ENCODE data around the gene SIAH2.

Gene SIAH2

DNA sequence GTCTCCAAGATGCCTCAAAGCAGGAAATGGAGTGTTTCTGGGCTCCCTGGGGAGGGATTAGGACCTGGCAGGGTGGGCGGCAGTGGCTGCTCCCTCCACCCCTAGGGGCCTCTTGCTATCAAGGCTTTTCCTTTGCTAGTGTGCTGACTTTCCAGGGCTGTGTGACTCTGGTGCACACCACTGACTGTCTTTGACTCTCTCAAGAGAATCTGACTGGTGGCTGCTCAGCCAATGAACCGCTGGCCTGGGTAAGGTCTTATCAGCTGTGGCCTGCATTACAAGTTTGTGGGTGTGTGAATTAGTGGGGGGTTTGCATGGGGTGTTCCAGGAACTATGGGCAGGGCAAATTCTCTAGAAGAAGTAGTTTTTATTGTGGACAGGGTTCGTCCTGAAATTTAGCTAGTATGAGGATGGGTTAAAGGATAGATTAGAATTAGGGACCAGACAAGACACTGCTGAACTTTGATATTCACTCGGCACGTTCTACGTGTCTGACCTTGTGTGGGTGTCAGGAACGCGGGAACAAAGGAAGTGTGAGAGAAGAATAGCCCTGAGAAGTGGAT is 29.5 kb downstream of the SIAH2 start:
- DNase-seq, result peak; percentile 30

DNA sequence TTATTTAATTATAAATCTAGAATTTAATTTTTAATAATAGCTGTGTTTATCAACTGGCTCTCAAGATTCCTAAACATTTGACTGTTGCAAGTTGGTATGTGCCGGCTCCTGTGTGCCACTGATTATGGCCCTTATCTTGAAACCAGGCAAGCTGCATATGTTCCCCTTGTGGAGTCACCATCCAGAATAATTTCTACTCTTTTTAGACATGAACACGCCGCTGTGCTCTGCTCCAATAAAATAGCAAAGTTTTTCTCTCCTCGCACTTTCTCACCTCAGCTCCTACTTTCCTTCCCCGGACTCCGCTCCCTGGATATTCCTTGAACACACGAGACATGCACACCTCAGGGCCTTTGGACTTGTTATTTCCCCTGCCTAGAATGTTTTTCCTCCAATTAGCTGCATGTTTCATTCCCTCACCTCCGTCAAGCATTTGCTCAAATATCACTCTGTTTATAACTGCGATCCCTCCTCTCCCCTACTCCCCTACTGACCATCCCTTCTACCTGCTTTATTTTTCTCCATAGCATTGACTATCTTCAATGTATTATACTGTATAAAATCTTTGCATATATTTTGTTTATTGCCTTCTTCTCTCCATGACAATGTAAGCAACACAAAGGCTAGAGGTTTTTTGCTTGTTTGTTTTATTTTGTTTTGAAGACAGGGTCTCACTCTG is 33.1 kb downstream of the SIAH2 start:
- DNase-seq, result no peak

DNA sequence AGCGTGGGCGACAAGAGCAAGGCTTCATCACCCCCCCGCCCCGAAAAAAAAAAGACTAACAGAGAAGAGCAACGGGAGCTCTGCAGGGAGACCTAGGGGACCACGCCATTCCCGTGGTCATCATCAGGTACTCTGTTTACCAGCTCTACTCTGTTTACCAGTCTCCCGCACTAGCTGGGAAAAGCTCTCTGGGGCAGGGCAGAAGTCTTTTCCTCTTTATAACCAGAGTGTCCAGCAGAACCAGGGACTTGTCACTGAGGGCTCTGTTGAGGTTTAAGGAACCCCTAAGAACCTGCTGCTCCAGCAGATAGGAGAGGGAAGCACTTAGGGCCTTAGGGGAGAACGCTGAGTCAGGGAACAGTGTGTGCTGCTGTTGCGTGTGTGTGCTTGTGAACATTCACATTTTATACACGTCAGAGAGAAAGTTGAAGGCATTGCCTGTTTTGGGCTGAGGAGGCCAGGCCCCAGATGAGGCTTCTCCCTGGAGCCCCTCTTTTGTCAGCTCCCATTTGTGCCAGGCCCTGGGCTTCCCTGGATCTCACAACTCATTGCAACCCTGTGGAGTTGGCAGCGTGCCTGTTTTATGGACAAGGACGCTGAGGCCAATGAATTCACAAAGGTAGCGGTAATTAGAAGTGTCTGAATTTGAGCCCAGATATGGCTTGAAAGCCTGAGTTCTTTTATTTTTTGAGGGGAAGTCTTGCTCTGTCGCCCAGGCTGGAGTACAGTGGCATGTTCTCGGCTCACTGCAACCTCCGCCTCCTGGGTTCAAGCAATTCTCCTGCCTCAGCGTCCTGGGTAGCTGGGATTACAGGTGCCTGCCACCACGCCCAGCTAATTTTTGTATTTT is 35.1 kb downstream of the SIAH2 start:
- no peak for DNase-seq

DNA sequence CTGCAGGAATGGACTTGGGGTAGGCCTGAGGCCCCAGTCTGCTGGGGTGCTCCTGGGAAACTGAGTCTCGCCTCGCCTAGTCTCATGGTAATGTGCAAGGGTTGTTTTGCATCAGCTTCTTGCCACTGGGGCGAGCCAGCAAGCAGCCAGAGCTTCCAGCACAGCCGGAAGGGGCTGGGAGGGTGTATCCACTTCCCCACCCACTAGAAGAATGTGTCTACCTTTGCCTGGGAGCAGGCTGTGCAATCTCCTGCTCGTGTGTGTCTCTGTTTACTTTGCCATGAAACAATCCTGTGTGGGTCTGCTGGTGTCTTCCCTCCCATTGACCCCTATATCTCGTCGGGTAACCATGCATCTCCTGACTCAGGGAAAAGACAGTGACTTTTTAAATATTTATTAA is 37.4 kb downstream of the SIAH2 start:
- no peak for DNase-seq

DNA sequence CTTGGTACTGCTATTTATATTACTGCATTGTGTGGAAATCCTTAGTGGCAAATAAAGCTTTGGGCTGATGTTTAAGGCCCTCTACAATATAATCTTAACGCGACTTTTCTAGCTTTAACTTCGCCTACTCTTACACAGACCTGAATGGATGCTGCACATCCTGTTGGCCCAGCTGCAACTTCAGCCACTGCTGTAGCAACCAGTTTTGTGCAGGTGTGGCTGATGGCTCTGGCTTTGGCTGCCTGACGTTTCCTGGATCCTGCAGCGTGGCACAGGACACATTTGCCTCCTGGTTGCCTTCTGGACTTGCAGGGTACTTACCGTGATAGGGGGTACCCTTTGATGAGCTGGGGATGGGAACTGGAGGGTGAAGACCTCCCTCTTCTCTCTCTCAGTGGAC is 39.0 kb downstream of the SIAH2 start:
- DNase-seq, result no peak

DNA sequence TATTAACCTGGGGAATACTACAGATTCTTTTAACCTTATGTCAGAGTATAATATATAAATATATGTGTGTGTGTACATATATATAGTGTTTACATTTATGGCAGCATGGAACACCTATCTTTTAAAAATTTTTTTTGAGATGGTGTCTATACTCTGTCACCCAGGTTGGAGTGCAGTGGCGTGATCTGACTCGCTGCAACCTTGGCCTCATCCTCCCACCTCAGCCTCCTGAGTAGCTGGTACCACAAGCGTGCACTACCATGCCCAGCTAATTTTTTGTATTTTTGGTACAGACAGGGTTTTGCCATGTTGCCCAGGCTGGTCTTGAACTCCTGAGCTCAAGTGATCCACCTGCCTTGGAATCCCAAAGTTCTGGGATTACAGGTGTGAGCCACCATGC is 40.7 kb downstream of the SIAH2 start:
- DNase-seq, result no peak

DNA sequence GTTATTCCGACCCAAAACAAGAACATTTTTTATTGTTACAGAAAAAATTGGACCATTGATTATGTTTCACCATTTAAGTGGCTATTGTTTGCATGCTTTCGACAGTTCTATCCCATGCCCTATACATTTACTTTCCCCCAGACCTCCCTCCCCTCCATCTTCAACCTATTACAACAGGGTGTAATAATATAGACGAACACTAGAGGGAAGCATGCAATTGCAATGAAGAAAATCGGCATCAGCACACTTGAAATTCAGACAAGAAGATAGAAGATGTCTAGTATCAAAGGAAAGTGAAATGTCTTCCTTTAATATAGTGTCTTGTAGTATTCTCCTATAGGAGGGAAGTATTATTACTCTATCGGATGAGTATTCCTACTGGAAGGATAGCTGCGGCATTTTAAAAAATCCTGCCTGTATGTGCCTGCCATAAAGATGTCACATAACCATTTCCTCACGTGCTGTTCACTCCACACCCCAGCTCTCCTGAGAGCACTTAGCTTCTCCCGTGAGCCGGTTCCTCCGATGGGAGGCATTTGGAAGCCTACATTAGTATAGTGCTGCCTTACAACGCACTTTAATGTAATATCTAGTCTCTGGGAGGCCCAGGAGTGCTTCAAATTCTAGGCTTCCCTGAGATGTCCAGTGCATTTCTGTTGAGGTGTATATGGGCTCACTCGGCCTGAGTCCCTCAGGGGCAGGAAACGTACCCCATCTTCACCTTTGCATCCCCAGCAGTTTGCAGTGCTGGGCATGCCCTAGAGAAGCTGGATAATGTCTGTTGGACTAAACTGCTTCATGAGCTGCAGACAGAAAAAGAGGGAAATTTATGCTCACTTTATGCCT is 41.5 kb downstream of the SIAH2 start:
- peak; percentile 62 for DNase-seq

DNA sequence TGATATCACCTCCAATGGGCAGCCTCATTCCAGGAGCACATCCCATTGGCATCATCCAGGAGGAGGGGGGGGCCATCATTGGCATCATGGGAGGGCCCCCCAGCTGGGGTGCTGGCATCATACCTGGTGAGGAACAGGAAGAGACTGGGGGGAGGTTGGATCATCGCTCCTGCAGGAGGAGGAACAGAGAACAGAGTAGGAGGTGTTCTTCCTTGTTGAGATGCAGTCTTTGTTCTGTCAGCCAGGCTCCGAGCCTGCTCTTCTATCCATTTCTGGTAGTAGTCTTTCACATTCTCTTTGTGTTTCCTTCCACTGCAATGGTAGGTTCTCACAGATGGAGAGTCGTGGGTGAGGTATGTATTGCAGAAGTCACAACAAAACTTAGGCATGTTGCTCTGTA is 42.5 kb downstream of the SIAH2 start:
- DNase-seq, result no peak

DNA sequence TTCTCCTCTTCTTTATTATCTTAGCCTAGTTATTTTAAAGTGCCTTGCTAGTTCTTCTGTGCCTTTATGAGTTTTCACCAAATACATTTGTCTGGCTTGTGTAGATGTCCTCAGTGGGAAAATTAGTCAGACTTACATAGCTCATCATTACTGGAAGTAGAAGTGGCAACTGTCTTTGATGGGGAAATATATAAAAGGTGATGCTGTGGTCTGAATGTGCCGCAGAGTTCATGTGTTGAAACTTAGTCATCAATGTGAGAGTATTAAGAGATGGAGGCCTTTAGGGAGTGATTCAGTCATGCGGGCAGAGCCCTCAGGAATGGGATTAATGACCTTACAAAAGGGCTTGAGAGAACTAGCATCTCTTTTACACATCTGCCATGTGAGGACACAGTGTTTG is 52.9 kb downstream of the SIAH2 start:
- DNase-seq, result no peak

DNA sequence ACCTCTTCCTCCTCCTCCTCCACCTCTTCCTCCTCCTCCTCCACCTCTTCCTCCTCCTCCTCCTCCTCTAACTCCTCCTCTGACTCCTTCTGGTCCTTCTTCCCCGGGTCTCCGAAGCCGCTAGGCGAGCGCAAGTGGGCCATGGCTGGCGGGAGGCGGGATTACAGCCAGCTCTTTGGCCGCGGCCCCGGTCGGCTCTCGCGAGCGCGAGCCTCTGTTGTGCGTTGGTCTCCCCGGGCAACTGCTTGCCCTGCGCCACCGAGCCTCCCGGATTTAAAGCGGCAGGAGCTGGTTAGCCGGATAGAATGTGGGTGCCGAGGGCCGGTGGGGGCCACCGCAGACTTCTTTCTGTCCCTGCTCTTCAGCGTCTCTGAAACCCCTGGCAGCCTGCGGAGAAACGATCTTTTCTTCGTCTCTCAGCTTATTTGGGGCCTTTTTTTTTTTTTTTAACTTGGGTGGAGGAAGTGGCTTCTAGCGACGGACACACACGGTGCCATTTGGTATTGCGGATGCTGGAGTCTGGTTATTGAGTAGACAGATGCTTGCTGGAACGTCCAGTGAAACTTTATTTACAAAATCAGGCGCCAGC is 59.1 kb downstream of the SIAH2 start, which contains the start of gene ERICH6:
TSS of gene ERICH6 (minus strand) at position 165 of the 589 bp plus-strand sequence. CDS start at position 143, 22 bp downstream.
- peak; percentile 92 for DNase-seq

DNA sequence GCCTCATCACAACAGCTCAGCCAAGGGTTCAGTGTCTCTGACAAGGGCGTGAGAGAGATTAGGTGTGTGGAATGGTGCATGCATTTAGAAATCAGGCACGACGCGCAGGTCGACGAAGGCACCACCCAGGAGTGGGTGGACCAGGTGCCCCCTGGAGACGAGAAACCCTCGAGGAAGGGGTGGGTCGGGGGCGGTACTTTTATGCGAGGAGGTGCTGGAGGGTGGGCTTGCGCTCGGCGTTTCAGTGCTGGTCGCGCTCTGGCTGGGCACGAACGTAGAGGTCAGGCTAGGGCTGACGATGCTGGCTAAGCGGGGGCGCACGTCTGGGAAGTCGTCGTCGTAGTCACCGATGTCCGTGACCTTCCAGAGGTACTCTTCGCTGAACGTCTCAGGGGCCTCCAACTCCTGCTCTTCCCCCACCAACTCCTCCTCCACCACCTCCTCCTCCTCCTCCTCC is 59.6 kb downstream of the SIAH2 start:
- no peak for DNase-seq

DNA sequence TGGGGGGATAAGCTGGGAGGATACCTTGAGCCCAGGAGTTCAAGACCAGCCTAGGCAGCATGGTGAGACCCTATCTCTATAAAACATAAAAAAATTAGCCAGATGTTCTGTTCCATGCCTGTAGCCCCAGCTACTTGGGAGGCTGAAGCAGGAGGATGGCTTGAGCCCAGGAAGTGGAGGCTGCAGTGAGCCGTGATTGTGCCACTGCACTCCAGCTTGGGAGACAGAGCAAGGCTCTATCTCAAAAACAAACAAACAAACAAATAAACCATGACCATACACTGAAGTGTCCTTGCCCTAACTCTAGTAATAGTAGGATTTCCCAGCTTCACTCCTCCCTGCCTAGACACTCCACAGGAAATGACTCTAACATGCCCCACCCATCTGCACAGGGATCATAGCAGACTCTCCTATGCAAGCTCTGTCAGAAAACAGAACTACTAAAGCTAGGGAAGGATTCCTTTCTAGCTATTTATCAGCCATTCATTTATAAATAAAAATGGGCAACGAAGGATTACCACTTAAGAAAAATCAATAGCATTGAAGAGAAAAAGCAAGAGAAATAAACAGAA is 63.8 kb downstream of the SIAH2 start:
- peak; percentile 42 for DNase-seq

DNA sequence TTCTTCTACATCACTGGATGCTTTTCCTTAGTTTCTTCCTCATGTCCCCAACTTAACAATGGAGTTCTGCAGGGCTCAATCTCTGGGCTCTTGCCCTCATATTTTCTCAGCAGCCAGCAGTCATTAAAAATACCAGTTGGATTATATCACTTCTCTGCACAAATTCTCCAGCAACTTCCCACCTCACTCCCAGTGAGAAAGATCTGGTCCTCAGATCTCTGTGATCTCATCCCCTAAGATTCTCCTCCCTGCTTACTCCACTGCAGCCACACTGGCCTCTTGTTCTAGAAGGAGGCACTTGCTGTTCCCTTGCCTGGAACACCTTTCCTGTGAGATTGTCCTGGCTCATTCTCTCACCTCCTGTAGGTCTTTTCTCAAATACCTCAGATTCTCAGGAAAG is 65.3 kb downstream of the SIAH2 start:
- DNase-seq, result peak; percentile 50

DNA sequence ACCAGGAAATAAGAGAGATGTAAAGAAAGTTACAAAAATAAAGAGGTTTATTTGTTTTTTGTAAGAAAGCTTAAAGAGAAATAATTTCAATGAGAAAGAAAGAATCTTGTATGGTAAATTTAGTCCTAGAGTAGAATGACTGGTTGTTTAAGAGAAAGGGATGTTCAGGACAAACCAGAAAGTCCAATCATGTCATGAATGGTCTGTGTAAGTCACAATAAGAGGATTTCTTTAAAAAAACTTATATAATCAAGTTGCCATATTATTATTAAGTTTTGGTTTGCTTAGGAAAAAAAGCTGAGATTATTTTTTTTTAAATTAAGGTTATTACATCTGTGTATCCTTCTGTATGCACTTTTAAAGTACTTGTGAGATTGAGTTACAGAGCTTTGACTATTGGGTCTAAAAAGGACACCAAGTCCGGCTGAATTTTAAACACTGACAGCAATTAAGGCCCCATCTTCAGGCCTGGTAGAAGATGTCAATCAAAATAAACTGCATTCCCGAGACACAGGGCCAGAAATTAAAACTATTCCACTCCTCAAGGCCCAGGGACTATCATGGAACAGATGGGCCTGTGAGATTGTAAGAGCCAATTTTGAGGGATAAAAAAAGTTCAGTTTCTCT is 71.4 kb downstream of the SIAH2 start:
- no peak for DNase-seq

Data from fibroblast of skin of right biceps (primary cell).